Retinal pigment epithelial cell (primary cell): ENCODE results near the gene FRMD7.

Source experiments
- DNase-seq: peaks from one replicate; pipeline ENCODE4 v3.0.0-alpha.2; 2010; ENCODE audit warnings: low read depth
- H3K4me3 ChIP-seq: 2 replicates; pipeline ENCODE4 v1.5.1; 2011; ENCODE audit warnings: mild to moderate bottlenecking, low read length, control low read depth, moderate library complexity
- TF ChIP-seq, protein P1 (sequence below): conservative IDR thresholded peaks from 2 replicates; pipeline ENCODE4 v1.5.1; 2011; ENCODE audit warnings: low read depth, low read length, control low read depth, inconsistent platforms

Gene FRMD7, protein sequence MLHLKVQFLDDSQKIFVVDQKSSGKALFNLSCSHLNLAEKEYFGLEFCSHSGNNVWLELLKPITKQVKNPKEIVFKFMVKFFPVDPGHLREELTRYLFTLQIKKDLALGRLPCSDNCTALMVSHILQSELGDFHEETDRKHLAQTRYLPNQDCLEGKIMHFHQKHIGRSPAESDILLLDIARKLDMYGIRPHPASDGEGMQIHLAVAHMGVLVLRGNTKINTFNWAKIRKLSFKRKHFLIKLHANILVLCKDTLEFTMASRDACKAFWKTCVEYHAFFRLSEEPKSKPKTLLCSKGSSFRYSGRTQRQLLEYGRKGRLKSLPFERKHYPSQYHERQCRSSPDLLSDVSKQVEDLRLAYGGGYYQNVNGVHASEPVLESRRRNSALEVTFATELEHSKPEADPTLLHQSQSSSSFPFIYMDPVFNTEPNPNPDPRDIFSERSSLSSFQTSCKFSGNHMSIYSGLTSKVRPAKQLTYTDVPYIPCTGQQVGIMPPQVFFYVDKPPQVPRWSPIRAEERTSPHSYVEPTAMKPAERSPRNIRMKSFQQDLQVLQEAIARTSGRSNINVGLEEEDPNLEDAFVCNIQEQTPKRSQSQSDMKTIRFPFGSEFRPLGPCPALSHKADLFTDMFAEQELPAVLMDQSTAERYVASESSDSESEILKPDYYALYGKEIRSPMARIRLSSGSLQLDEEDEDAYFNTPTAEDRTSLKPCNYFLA

DNA sequence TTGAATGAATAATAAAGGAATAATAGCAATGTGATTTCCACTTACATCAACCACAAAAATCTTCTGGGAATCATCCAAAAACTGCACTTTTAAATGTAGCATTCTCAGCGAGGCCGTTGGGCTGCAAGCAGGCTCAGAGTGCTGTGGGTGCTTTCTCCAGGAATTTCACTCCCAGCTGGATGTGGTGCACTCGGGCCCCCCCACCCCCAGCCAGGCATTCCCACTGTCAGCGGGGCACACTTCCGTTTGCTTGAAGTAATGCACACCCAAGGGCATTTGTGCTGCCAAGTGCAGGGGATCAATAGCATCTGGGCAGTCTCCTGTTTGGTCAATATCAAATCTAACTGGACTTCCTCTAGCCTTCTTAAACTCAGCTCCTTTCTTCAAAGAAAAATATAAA, at the start of gene FRMD7:
Gene FRMD7 (minus strand): TSS at position 278 of the 400 bp plus-strand sequence. CDS start 176 bp downstream, at position 102.
- DNase-seq: peak; percentile 6
- TF ChIP-seq, protein P1, sequence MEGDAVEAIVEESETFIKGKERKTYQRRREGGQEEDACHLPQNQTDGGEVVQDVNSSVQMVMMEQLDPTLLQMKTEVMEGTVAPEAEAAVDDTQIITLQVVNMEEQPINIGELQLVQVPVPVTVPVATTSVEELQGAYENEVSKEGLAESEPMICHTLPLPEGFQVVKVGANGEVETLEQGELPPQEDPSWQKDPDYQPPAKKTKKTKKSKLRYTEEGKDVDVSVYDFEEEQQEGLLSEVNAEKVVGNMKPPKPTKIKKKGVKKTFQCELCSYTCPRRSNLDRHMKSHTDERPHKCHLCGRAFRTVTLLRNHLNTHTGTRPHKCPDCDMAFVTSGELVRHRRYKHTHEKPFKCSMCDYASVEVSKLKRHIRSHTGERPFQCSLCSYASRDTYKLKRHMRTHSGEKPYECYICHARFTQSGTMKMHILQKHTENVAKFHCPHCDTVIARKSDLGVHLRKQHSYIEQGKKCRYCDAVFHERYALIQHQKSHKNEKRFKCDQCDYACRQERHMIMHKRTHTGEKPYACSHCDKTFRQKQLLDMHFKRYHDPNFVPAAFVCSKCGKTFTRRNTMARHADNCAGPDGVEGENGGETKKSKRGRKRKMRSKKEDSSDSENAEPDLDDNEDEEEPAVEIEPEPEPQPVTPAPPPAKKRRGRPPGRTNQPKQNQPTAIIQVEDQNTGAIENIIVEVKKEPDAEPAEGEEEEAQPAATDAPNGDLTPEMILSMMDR: no peak
- H3K4me3 ChIP-seq: no peak within 1 kb of the TSS

DNA sequence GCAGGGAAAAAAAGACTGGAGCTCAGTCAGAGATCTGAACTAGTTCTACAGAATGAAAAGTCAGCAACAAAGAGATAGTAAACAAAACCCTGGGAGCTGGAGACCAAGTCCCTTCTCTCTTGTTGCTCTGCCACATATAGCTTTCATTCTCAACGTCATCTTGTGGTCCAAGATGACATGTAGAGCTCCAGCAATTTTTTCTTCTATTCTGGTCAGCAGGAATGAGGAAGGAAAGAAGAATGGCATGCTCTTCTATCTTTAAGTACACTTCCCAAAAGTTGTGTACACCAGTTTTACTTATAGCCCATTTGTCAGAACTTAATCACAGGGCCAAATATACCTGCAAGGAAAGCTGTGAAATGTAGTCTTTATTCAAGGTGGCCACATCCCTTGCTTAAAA, 45.8 kb upstream of the FRMD7 start:
- DNase-seq: no peak
- no peak overlapping the region for H3K4me3 ChIP-seq
- TF ChIP-seq, protein P1: no peak

DNA sequence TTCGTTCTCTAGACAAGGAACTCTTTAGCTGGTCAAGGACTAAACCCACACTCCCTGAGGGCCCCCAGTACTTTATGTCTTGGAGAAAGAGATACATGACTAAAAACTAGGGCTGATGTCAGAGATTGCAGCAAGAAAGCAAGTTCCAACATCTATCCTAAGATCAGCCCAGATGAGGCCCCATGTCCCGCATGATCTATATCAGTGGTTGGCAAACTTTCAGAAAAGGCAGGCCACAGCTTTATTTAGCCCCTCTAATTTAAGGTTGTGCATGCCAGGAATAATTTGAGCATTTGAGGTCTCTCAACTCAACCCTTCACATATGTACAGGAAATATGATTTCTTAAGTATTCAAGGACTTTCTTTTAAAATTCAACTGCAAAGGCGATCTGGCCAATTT, 44.1 kb upstream of the FRMD7 start:
- TF ChIP-seq, protein P1: no peak
- no peak for DNase-seq

DNA sequence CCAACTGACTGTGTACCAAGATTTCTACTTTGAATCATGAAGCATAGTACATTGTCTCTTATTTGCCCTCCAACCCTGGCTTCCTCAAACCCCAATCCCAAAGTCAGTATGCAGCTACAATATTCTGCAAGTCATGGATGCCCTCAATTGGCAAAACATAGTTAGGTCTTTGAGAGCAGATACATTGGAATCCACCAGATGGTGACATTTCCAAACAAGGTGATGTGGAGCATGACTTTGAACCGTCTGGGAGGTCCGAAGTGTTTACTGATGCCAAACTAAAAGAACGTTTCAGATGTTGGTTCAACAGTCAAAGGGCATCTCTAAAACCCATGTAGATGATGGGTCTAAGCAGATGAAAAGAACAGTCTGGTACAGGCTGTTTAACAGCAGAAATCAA, 43.7 kb upstream of the FRMD7 start:
- DNase-seq: no peak
- TF ChIP-seq, protein P1: no peak
- H3K4me3 ChIP-seq: no peak overlapping the region

More for the DNA sequence above, 44.1 kb upstream of the FRMD7 start:
- H3K4me3 ChIP-seq: no peak overlapping the region

DNA sequence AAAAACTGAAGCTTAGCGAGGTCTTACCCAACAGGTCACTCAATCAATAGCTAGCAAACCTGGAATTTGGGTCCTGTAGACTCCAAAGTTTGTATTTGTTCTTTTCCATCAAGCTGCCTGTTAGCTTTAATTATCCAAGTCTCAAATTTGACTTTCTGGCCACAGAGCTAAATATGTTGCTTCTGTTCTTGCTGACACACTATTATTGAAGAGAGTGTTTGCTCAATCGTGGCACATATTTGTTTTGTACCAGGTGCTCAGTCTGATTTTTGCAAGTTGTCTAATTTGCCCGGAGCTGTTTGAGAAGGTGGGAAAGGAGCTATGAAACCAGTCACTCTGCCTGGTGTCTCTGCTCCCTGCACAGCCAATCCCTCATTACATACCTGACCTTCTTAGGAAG, 41.7 kb upstream of the FRMD7 start:
- DNase-seq: no peak
- TF ChIP-seq, protein P1: no peak
- H3K4me3 ChIP-seq: no peak overlapping the region

DNA sequence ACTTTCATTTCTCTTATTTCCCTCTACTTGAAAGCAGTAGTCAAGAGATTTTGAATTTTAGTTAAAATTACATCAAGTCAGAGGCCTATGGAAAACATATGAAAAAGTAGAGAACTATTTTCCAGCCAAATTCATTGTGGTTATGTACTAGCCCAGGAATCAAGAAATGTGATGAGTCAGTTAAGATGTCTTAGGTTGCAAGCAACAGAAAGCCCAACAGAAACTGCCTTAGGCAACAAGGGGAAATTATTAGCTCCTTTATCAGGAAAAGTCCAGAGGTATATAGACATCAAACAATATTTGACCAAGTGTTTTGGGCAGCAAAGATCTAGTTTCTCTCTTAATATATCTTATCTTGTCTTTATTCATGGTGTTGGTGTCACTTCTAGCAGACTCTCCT, 37.8 kb upstream of the FRMD7 start:
- H3K4me3 ChIP-seq: no peak overlapping the region
- TF ChIP-seq, protein P1: no peak
- DNase-seq: no peak
